HG03108 (cell line): ENCODE results near the gene MLF2.
A peak's percentile ranks its signal among the peaks of the same experiment; 100 is the strongest.
"Not testable (repeated sequence)": the region's sequence is repeated elsewhere in the genome, so short reads cannot be mapped to it uniquely, and the experiment has no call there.

Experiments used
- ATAC-seq: cut with Tn5 transposase; IDR thresholded peaks from one replicate; pipeline ENCODE4 v1.9.1; 2021; ENCODE audit warnings: moderate library complexity; ENCODE audit not compliant: unreplicated experiment

MLF2 gene

DNA sequence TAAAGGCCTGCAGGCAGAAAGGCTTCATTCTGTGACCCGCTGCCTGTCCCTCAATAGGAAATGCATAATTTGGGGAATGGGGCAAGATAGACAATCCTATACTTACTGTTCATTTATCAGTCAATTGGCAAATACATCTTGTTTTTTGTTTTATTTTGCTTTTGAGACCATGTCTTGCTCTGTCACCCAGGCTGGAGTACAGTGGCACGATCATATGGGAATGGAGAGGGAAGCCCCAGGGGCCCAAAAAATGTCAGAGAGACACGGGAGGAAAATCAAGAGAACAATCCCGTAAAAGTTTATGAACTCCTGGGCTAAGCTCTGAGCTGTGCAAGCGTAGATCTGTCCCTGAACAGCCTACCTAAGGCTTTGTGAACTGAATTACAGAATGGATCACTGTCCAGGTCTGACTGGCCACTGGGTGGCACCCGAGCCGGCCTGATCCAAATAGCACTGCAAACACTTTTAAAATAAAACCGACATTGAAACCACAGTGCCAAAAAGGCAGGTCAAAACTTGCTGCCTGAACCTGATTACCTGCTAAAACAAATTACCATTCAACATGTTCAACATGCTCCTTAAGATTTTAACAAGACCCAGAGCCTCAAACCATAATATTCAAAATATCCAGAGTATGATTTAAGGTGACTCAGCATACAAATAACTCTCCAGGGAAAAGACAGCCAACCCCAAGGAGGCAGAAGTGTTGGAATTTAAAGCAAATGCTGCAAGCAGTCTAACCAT, 17.3 kb downstream of the MLF2 start:
- peak; percentile 52 for ATAC-seq

DNA sequence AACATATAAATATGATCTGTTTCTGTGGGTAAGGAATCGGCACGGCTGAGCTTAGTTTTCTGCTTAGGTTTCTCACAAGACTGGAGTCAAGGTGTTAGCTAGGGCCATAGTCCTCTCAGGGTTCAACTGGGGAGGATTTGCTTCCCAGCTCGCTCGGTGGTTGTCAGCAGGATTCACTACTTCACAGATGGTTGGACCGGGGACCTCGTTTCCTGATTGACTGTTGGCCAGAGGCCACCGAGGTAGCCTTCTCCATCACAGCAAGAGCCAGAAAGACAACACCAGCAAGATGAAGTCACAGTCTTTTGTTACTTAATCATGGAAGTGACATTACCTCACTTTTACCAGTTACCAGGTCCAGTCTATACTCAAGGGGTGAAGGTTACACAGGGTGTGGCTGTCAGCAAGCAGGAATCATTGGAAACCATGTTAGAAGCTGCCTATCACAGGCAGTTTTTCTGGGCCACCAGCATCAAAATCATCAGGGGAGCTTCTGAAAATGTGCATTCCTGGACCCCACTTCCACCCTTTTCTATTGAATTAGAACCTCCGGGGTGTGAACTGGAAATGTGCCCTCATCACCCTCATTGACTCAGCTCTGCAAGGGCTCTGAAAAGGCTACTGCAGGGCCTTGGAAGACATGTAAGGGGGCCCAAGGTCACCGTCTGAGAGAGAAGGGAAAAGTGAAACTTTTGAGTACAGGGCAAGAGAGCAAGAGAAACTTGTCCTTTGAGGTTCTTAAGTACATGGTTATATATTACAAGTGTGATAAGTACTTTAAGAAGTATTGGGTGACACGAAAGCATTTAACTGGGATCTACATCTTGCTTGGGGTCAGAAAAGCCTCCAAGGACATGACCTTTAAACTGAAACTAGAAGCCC, 18.2 kb downstream of the MLF2 start:
- no peak for ATAC-seq

DNA sequence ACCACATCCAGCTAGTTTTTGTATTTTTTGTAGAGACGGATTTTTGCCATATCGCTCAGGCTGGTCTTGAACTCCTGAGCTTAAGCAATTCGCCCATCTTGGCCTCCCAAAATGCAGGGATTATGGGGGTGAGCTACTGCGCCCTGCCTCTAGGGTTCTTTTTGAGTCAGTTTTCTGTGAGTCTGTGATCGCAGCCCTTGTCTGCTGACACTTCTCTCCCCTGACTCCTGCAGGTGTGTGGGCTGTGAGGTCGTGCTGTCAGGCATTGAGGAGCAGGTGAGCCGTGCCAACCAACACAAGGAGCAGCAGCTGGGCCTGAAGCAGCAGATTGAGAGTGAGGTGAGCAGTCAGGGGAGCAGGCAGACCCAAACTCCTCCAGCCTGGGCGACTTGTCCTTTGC, 22.8 kb downstream of the MLF2 start:
- ATAC-seq, result no peak

DNA sequence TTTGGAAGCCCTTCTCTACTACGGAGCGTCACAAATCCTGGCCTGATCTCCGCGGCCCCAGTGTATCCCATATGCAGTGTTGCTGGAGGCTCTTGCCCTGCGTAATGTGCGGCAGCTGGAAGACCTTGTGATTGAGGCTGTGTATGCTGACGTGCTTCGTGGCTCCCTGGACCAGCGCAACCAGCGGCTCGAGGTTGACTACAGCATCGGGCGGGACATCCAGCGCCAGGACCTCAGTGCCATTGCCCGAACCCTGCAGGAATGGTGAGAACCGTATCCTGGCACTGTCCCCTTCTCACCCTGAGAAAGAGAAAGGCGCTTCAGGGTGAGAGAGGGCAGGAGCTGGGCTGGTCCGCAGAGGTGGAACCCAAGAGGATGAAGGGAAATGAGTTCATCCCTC, 23.8 kb downstream of the MLF2 start:
- ATAC-seq, result no peak

DNA sequence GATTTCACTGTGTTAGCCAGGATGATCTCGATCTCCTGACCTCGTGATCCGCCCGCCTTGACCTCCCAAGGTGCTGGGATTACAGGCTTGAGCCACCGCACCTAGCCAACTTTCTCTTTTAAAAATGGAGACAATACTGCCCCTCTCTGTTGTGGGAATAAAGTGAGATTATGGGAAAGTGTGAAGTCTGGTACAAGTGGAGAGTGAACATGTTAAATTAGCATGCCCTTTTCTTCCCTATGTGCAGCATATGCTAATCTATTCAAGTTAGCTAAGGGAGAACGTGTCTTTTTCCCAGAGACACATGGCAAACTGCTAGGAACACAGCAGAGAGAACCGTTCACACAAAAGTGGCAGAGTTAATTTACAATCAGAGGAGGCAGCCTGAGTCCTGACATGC, 27.6 kb downstream of the MLF2 start:
- ATAC-seq, result no peak

DNA sequence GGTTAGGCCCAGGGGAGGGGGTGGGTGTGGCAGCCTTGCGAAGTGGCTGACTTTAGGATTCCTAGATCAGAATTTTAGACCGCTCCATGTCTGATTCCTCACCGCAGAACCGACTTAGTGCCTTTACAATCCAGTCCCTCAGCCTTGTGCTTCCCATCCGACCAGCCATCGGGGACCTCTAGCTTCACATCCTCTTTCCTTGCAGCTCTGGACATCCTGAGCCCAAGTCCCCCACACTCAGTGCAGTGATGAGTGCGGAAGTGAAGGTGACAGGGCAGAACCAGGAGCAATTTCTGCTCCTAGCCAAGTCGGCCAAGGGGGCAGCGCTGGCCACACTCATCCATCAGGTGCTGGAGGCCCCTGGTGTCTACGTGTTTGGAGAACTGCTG, 28.5 kb downstream of the MLF2 start:
- no peak for ATAC-seq

DNA sequence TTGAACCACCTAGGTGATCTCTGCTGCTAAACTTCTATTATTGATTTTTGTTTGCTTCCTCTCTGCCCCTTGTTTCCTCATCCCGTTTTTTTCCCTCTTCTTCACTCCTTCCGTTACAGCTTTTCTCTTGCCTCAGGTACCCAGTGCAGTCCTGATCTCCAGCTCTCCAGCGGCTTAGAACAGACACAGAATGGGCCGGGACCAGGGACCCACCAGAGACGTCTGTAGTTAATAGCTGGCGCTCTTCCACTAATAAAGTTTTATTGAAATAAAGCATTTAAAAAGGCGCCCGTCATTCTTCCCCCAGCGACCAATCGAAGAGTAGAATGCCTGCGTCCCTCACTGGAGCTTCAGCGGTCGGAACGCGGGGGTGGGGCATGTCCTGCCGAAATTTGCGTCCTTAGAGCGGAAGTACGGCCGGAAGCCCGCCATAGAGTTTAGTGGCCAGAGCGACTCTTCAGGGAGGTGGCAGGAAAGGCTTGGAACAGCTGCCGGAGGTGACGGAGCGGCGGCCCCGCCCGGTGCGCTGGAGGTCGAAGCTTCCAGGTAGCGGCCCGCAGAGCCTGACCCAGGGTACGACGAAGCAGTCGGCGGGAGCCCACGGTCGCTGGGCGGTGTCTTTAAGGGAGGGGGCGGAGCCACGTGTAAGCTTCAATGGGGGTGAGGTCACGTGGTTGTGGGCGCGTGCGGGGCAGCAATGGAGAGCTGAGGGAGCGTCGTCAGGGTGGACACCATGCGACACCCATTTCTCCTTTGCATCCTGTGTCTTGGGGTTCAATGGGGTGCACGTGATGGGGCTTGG, 29.1 kb downstream of the MLF2 start, which contains the start of gene COPS7A:
Gene COPS7A (plus strand): TSS at position 440 of the 802 bp plus-strand sequence. CDS start 611 bp downstream, outside the sequence.
- peak; percentile 90 for ATAC-seq

DNA sequence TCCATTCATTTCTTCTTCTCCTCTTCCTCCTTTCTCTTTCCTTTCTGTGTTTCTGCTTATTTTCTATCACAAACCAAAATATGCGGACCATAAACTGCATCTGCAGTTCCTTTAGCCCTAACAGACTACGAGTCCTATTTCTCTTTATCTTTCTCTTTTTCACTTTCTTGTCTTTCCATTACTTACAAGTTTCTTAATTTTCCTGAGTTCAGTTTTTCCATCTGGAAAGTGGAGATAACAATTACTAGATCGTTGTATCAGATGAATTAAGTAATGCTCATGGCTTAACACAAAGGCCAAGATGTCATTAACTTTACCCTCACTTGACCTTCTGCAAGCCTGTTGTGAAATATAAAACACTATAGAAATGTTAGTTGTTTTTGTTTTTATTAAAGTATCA, 30.1 kb downstream of the MLF2 start:
- no peak for ATAC-seq

DNA sequence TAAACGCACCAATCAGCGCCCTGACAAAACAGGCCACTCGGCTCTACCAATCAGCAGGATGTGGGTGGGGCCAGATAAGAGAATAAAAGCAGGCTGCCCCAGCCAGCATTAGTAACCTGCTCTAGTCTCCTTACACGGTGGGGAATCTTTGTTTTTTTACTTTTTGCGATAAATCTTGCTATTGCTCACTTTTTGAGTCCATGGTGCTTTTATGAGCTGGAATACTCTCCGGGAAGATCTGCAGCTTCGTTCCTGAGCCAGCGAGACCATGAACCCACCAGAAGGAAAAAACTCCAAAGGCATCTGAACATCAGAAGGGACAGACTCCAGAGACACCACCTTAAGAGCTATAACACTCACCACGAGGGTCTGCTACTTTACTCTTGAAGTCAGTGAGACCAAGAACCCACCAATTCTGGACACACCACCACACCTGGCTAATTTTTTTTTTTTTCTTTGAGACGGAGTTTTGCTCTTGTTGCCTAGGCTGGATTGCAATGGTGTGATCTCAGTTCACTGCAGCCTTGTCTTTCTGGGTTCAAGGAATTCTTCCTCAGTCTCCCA, 36.0 kb downstream of the MLF2 start:
- no peak for ATAC-seq

DNA sequence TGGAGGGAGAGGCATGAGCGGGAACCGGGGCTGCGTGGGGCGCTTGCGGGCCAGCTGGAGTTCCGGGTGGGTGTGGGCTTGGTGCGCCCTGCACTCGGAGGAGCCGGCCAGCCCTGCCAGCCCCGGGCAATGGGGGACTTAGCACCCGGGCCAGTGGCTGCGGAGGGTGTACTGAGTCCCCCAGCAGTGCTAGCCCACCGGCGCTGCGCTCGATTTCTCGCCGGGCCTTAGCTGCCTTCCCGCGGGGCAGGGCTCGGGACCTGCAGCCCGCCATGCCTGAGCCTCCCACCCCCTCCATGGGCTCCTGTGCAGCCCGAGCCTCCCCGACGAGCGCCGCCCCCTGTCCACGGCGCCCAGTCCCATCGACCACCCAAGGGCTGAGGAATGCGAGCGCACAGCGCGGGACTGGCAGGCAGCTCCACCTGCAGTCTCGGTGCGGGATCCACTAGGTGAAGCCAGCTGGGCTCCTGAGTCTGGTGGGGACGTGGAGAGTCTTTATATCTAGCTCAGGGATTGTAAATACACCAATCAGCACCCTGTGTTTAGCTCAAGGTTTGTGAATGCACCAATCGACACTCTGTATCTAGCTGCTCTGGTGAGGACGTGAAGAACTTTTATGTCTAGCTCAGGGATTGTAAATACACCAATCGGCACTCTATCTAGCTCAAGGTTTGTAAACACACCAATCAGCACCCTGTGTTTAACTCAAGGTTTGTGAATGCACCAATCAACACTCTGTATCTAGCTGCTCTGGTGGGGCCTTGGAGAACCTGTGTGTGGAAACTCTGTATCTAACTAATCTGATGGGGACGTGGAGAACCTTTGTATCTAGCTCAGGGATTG, 36.7 kb downstream of the MLF2 start:
- ATAC-seq, result not testable (repeated sequence)

DNA sequence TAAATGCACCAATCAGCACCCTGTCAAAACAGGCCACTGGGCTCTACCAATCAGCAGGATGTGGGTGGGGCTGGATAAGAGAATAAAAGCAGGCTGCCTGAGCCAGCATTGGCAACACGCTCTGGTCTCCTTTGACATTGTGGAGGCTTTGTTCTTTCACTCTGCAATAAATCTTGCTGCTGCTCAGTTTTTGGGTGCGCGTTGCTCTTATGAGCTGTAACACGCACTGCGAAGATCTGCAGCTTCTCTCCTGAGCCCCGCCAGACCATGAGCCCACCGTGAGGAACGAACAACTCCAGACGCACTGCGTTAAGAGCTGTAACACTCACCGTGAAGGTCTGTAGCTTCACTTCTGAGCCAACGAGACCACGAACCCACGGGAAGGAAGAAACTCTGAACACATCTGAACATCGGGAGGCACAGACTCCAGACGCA, 44.0 kb downstream of the MLF2 start:
- no peak for ATAC-seq

DNA sequence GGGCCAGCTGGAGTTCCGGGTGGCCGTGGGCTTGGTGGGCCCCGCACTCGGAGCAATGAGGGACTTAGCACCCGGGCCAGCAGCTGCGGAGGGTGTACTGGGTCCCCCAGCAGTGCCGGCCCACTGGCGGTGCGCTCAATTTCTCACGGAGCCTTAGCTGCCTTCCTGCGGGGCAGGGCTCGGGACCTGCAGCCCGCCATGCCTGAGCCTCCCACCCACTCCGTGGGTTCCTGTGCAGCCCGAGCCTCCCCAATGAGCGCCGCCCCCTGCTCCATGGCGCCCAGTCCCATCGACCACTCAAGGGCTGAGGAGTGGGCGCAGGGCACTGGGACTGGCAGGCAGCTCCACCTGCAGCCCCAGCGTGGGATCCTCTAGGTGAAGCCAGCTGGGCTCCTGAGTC, 44.6 kb downstream of the MLF2 start:
- ATAC-seq, result not testable (repeated sequence)

DNA sequence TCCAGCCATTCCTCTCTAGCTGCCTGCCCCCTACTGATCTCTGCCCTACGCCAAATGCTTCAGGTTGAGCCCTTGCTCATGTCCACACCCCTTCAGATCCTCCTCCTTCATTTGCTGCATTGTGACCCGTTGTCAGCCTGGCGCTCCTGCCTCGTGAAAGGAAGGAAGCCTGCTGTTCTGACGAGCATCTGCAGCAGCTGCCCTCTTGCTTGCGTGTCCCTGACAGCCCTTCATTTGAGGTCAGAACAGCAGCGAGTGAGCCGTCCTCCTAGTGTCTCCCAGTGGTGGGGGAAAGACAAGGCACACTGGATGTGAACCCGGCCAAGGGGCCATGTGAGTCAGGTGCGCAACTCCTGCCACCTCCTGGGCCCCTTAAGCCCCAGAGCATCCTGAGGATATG, 49.3 kb downstream of the MLF2 start:
- no peak for ATAC-seq

DNA sequence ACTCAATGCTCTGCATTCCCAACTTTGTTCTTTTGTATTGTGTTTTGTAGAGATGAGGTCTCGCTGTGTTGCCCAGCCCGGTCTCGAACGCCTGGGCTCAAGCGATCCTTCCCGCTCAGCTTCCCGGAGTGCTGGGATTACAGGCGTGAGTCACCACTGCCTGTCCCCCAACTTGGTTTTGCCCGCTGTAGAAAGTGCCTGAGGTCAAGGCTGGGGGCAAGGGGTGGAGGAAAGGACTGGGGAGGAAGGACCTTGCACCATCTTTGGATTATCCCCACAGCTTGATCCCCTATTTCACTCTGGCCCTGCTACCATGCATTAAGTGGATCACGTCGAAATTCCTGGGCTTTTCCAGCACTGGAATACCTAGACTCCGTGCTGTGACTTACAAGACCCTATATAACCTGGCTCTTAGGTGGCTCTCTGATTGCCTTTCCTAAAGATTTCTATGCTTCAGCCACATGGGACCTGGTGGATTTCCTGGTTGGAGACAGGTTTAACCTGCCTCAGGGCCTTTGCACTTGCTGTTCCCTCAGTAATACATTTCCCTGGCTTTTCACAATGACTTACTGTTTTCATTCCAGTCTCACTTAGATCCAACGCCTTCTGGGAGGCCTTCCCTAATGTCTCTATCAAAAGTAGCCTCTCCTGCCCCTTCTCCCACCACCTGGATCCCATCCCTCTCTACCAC, 51.7 kb downstream of the MLF2 start:
- no peak for ATAC-seq

DNA sequence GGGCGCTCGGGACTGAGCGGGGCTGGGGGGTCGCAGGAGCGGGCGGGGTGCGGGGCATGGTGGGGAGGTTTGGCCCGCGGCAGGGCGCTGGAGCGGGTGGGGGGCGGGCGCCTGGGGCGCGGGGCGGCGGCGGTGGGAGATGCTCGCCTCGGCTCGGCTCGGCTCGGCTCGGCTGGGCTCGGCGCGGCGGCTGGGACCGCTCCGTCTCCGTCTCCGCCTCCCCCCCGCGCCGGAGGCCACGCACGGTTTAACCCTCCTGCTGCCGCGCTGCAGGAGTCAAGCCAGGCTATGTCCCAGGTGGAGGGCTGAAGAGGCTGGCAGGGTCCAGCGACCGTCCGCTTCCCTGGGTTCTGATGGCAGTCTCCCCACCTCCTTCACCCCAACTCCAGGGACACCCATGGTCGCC, 52.3 kb downstream of the MLF2 start, which contains the start of gene PIANP:
Gene PIANP (minus strand): TSS at position 170 of the 406 bp plus-strand sequence. CDS start 2,754 bp downstream, outside the sequence.
- ATAC-seq, result no peak

DNA sequence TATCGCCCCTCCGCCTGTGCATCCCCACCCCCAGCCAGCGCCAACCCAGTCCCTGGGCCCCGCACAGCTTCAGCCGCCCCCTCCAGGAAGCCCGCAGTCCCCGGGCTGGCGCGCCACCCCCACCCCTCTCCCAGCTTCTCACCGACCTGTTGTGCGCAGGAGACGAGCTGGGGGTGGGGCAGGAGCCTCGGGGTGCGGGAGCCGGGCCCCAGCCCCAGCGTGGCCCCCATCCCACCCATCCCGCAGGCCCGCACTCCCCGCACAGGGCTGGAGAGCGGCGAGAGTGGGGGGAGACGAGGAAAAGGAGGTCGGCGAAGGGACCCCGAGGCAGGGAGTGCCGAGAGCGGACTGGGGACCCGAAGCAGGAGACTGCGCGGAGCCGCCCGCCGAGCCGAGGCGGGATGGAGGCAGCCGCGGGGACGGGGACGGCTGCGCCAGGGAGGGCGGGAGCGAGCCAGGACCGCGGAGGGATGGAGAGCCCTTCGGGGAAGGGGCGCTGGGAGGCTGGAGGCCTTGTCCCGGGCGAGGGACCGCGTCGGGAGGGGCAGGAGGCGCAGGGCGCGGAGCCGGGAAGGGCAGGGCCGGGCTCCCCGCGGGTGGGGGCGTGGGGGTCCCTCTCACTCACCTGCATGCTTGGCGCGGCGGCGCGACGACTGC, 52.8 kb downstream of the MLF2 start:
- ATAC-seq, result no peak

DNA sequence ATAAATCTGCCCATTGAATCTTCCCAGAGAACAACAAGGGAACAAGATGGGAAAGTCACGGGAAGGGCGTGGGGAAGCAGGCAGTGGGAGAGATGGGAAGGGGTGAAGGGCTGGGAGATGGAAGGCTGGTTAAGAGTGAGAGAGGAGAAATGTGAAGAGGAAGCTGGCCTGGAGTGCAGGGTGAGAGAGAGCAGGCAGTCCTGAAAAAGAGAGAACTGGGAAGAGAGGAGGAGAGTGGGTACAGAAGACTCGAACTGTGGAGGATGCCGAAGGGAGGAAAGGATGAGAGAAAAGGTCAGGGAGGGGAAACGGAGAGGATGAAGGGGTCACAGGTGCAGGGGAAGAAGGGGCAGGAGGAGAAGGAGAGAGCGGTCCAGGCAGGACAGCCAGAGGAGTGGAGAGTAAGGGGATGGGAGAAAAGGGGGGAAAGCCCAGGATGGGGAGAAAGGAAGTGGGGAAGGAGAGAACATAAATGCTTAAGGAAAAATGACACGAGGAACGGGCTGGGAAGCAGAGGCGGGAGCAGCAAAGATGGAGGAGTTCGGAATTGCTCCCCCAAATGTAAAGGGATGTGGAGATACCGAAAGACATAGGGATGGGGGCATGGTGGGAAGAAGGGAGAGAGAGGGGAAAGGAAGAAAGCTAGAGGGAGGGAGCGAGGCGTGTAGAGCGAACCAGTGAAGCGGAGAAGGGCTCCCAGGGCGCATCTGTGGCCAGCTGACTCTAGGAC, 53.5 kb downstream of the MLF2 start:
- no peak for ATAC-seq
